HepG2 (cell line): ENCODE measurements around the gene UBXN1. TPM values are rescaled to one million over a fixed set of nuclear protein-coding genes. Genes with fewer than 3 reads are reported as not detected.
A peak's percentile ranks its signal among the peaks of the same experiment; 100 is the strongest.

ENCODE experiments used
- ATF1 ChIP-seq: IDR thresholded peaks from 2 replicates; pipeline ENCODE4 v1.6.1; 2016; ENCODE audit warnings: mild to moderate bottlenecking, control low read depth
- HHEX ChIP-seq: IDR thresholded peaks from 2 replicates; pipeline ENCODE4 v1.6.1; 2016; ENCODE audit warnings: control low read depth
- MAFK ChIP-seq, 2 experiments: IDR thresholded peaks in 1 of 2; conservative IDR thresholded peaks in 1 of 2; 2 replicates each; pipeline ENCODE4 v1.6.1; 2011; ENCODE audit warnings: improper control_type of control experiment in 2 of 2, low read length in 2 of 2
- MTF2 ChIP-seq: sonication (generic); formaldehyde crosslinking; IDR thresholded peaks from 2 replicates; pipeline ENCODE4 v1.5.0; 2020; ENCODE audit warnings: missing genetic modification reagents, borderline replicate concordance
- MXD3 ChIP-seq: IDR thresholded peaks from 2 replicates; pipeline ENCODE4 v1.6.1; 2016; ENCODE audit warnings: mild to moderate bottlenecking, missing biosample characterization, missing genetic modification reagents
- NFE2L1 ChIP-seq: sonication (generic); formaldehyde crosslinking; IDR thresholded peaks from 2 replicates; pipeline ENCODE4 v1.4.0; 2020; ENCODE audit warnings: missing genetic modification reagents, mild to moderate bottlenecking, borderline replicate concordance
- NFRKB ChIP-seq: fragments of 450-650 bp; IDR thresholded peaks from 2 replicates; pipeline ENCODE4 v1.6.1; 2017
- NR2F1 ChIP-seq, 2 experiments: fragments of 450-650 bp in 1 of 2; formaldehyde crosslinking in 1 of 2; IDR thresholded peaks; 2 replicates each; pipeline versions ENCODE4 v1.5.0 to v1.6.1; 2016 to 2020; ENCODE audit warnings: mild to moderate bottlenecking in 1 of 2, missing compliant biosample characterization in 1 of 2, missing genetic modification reagents in 1 of 2, moderate library complexity in 1 of 2
- PCBP2 ChIP-seq: fragments of 200-400 bp; formaldehyde crosslinking; optimal IDR thresholded peaks from 2 replicates; pipeline ENCODE3; 2018; ENCODE audit warnings: low read length, low read depth; ENCODE audit not compliant: poor library complexity, severe bottlenecking
- SIN3A ChIP-seq: IDR thresholded peaks from 2 replicates; pipeline ENCODE4 v1.6.1; 2011; ENCODE audit warnings: low read depth, mild to moderate bottlenecking, control low read depth, low read length, borderline replicate concordance
- SP1 ChIP-seq, 2 experiments: fragments of 450-650 bp in 1 of 2; sonication (generic) in 1 of 2; formaldehyde crosslinking in 1 of 2; IDR thresholded peaks; 2 replicates each; pipeline versions ENCODE4 v1.4.0 to v1.6.1; 2016 to 2020; ENCODE audit warnings: missing genetic modification reagents in 1 of 2
- SRSF1 ChIP-seq: fragments of 200-400 bp; formaldehyde crosslinking; optimal IDR thresholded peaks from 2 replicates; pipeline ENCODE3; 2017; ENCODE audit warnings: mild to moderate bottlenecking, low read depth, low read length, moderate library complexity
- USF2 ChIP-seq, 2 experiments: sonication (generic) in 1 of 2; formaldehyde crosslinking in 1 of 2; IDR thresholded peaks; 2 replicates each; pipeline versions ENCODE4 v1.5.1 to v1.6.1; 2011 to 2020; ENCODE audit warnings: borderline replicate concordance in 1 of 2, low read depth in 1 of 2, low read length in 1 of 2, mild to moderate bottlenecking in 1 of 2, missing genetic modification reagents in 1 of 2, moderate library complexity in 1 of 2
- YEATS2 ChIP-seq: sonication (generic); formaldehyde crosslinking; IDR thresholded peaks from 2 replicates; pipeline ENCODE4 v1.4.0; 2020; ENCODE audit warnings: missing genetic modification reagents, borderline replicate concordance
- ZBTB8A ChIP-seq: sonication (generic); formaldehyde crosslinking; IDR thresholded peaks from 2 replicates; pipeline ENCODE4 v1.4.0; 2020; ENCODE audit warnings: mild to moderate bottlenecking, low read depth, missing genetic modification reagents, borderline replicate concordance
- ZC3H4 ChIP-seq: sonication (generic); formaldehyde crosslinking; IDR thresholded peaks from 2 replicates; pipeline ENCODE4 v1.4.0; 2020; ENCODE audit warnings: missing genetic modification reagents, borderline replicate concordance
- ZFP36L2 ChIP-seq: sonication (generic); formaldehyde crosslinking; IDR thresholded peaks from 2 replicates; pipeline ENCODE4 v1.4.0; 2020; ENCODE audit warnings: missing genetic modification reagents
- ZNF136 ChIP-seq: sonication (generic); formaldehyde crosslinking; IDR thresholded peaks from 2 replicates; pipeline ENCODE4 v1.8.1; 2022; ENCODE audit warnings: low read depth, mild to moderate bottlenecking, moderate library complexity, missing genetic modification reagents
- ZNF335 ChIP-seq: sonication (generic); formaldehyde crosslinking; IDR thresholded peaks from 2 replicates; pipeline ENCODE4 v1.4.0; 2020; ENCODE audit warnings: missing genetic modification reagents
- ZNF446 ChIP-seq: sonication (generic); formaldehyde crosslinking; IDR thresholded peaks from 2 replicates; pipeline ENCODE4 v1.5.0; 2020; ENCODE audit warnings: mild to moderate bottlenecking, missing genetic modification reagents
- ZNF556 ChIP-seq: sonication (generic); formaldehyde crosslinking; IDR thresholded peaks from 2 replicates; pipeline ENCODE4 v1.4.0; 2020; ENCODE audit warnings: mild to moderate bottlenecking, missing genetic modification reagents, borderline replicate concordance
- ZNF687 ChIP-seq: sonication (generic); formaldehyde crosslinking; IDR thresholded peaks from 2 replicates; pipeline ENCODE4 v1.5.1; 2020; ENCODE audit warnings: mild to moderate bottlenecking, missing genetic modification reagents, moderate library complexity
- ZNF709 ChIP-seq: sonication (generic); formaldehyde crosslinking; IDR thresholded peaks from 2 replicates; pipeline ENCODE4 v1.5.0; 2020; ENCODE audit warnings: mild to moderate bottlenecking, missing genetic modification reagents
- ZNF850 ChIP-seq: sonication (generic); formaldehyde crosslinking; conservative IDR thresholded peaks from 2 replicates; pipeline ENCODE4 v1.9.0; 2021; ENCODE audit warnings: mild to moderate bottlenecking, missing genetic modification reagents
- polyA plus RNA-seq, 8 experiments: library from polyadenylated mRNA; depleted of rRNA in 3 of 8; stranded (reverse) in 7 of 8; unstranded in 1 of 8; fragments of >200 nt; fragmentation: Illumina TruSeq in 4 of 8; extraction: Trizol in 4 of 8; gene quantifications; 2 replicates each; pipeline versions ENCODE4 v1.2.1 to v1.2.3, GENCODE V29; 2011 to 2016; ENCODE audit warnings: low read depth in 4 of 8, missing spikeins in 1 of 8, mixed read lengths in 1 of 8; ENCODE audit not compliant: insufficient read depth in 1 of 8
- total RNA-seq, 5 experiments: library from RNA; depleted of rRNA; stranded (reverse); fragments of >200 nt; fragmentation: Illumina TruSeq; extraction: Trizol; gene quantifications; 2 replicates each; pipeline ENCODE4 v1.2.3, GENCODE V29; 2016; ENCODE audit warnings: low read depth in 1 of 5

UBXN1 gene
- total and polyA plus RNA-seq, 2 of the 13 experiments (the other 11 are each of a cell fraction or from before 2014, with no cell fraction given), result 47.5 to 52.4 TPM

- TF ChIP-seq ZNF556 (CRISPR knock-in tag) (no peak; the same call in none of the 2 replicates), SIN3A (peak; percentile 91; the same call in 1 of the 2 replicates), MAFK (conservative IDR thresholded peaks at IDR 0.05 in 1 of 2, IDR thresholded peaks at IDR 0.05 in 1 of 2; ENCODE audit: low read length in 2 of 2) (no peak), NR2F1 (CRISPR knock-in tag; IDR thresholded peaks at IDR 0.05) (no peak), ZC3H4 (CRISPR knock-in tag) (no peak), SP1 (IDR thresholded peaks at IDR 0.05) (peak; percentile 60; the same call in 1 of the 2 replicates), SP1 (CRISPR knock-in tag; IDR thresholded peaks at IDR 0.05) (peak; percentile 97), ZNF446 (CRISPR knock-in tag) (no peak), ZNF136 (0 out of 2 replicates have a peak, but pooled peaks have one; percentile 76), NFRKB (no peak), ZFP36L2 (CRISPR knock-in tag) (no peak), ZBTB8A (CRISPR knock-in tag) (no peak), SRSF1 (peak; percentile 98), ATF1 (CRISPR knock-in tag) (no peak), ZNF850 (CRISPR knock-in tag) (no peak), MTF2 (CRISPR knock-in tag) (no peak), ZNF335 (CRISPR knock-in tag) (0 out of 2 replicates have a peak, but pooled peaks have one; percentile 72), HHEX (CRISPR knock-in tag) (no peak), NFE2L1 (CRISPR knock-in tag) (no peak), USF2 (IDR thresholded peaks at IDR 0.05; ENCODE audit: low read depth, low read length) (no peak), USF2 (CRISPR knock-in tag; IDR thresholded peaks at IDR 0.05; ENCODE audit: borderline replicate concordance) (no peak), ZNF709 (0 out of 2 replicates have a peak, but pooled peaks have one; percentile 35), YEATS2 (CRISPR knock-in tag) (peak; percentile 96), ZNF687 (peak; percentile 68; the same call in 1 of the 2 replicates), MXD3 (CRISPR knock-in tag) (peak; percentile 18; the same call in 1 of the 2 replicates), PCBP2 (peak; percentile 74)
Measured at GRCh38 chr11:62665075-62665598, 13.7 kb downstream of the UBXN1 start, which contains the start of the genes C11orf98 and CSKMT (continued).
